Natural killer cell treated with Interleukin-12 subunit alpha and Interleukin-12 subunit beta and Interleukin-15 and Interleukin-18, amount 100 ng/mL, for 72 hours (primary cell): ENCODE data around the gene ZNF474. TPM values are rescaled to one million over a fixed set of nuclear protein-coding genes. Genes with fewer than 3 reads are reported as not detected.

ENCODE experiments used
- ATAC-seq, 2 donors: fragments of 150-1000 bp; cut with Tn5 transposase in 1 of 2; sonication (Bioruptor Pico), chemical (Tn5 transposase) in 1 of 2; 2 replicates each; pipeline ENCODE4 v1.10.0; 2021
- DNase-seq: peaks from one replicate; pipeline ENCODE4 v3.0.0; 2022; ENCODE audit warnings: low spot score
- H3K27ac Mint-ChIP-seq, 2 donors: 1 replicate in 1 of 2; 2 replicates in 1 of 2; pipeline ENCODE4 v1.8.0; 2022; ENCODE audit warnings: mixed read lengths in 2 of 2, mild to moderate bottlenecking in 1 of 2, moderate library complexity in 1 of 2
- H3K27me3 Mint-ChIP-seq, 2 donors: 1 replicate in 1 of 2; 2 replicates in 1 of 2; pipeline ENCODE4 v1.8.0; 2022; ENCODE audit warnings: mixed read lengths in 2 of 2
- H3K36me3 Mint-ChIP-seq: one replicate; pipeline ENCODE4 v1.8.0; 2022; ENCODE audit warnings: mixed read lengths
- H3K4me1 Mint-ChIP-seq, 2 donors: 1 replicate in 1 of 2; 2 replicates in 1 of 2; pipeline ENCODE4 v1.8.0; 2022; ENCODE audit warnings: low read depth in 2 of 2, mixed read lengths in 2 of 2, mild to moderate bottlenecking in 1 of 2
- H3K4me3 Mint-ChIP-seq: one replicate; pipeline ENCODE4 v1.8.0; 2022; ENCODE audit warnings: mixed read lengths
- H3K9me3 Mint-ChIP-seq: 2 replicates; pipeline ENCODE4 v1.8.0; 2022; ENCODE audit warnings: mixed read lengths
- total RNA-seq, 2 donors: library from RNA; stranded (reverse); gene quantifications; one replicate each; pipeline ENCODE4 v1.2.3, GENCODE V29; 2022

The ZNF474 gene
- total RNA-seq, 2 donors from 2014 or later, result not detected

DNA sequence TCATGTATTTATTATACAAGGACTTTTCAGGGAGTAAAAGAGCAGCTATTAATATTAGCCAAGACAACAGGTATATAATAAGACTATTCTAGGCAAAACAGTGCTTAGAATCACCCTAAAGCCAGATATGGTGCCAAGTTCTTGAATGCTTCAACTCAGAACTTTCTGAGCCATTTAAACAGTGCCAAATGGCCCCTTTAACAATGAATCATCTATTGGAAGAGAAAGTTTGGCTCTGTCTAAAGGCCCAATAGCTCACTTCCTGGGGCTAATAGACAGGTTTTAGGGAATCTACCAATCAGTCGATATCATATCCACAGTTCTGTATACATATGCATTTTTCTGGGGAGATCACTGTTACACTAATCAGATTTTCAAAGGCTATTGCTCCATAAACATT lies 42.9 kb downstream of the ZNF474 start:
- DNase-seq, result no peak
- H3K27me3 Mint-ChIP-seq, result no peaks in the 10 kb centered on the region
- H3K4me3 Mint-ChIP-seq, result no peak overlapping the region
- ATAC-seq, result no peak
- H3K4me1 Mint-ChIP-seq, result no peaks in the 10 kb centered on the region
- H3K36me3 Mint-ChIP-seq, result no peaks in the 10 kb centered on the region
- no peak overlapping the region for H3K27ac Mint-ChIP-seq
- peaks cover 3% of the 10 kb centered on the region for H3K9me3 Mint-ChIP-seq

DNA sequence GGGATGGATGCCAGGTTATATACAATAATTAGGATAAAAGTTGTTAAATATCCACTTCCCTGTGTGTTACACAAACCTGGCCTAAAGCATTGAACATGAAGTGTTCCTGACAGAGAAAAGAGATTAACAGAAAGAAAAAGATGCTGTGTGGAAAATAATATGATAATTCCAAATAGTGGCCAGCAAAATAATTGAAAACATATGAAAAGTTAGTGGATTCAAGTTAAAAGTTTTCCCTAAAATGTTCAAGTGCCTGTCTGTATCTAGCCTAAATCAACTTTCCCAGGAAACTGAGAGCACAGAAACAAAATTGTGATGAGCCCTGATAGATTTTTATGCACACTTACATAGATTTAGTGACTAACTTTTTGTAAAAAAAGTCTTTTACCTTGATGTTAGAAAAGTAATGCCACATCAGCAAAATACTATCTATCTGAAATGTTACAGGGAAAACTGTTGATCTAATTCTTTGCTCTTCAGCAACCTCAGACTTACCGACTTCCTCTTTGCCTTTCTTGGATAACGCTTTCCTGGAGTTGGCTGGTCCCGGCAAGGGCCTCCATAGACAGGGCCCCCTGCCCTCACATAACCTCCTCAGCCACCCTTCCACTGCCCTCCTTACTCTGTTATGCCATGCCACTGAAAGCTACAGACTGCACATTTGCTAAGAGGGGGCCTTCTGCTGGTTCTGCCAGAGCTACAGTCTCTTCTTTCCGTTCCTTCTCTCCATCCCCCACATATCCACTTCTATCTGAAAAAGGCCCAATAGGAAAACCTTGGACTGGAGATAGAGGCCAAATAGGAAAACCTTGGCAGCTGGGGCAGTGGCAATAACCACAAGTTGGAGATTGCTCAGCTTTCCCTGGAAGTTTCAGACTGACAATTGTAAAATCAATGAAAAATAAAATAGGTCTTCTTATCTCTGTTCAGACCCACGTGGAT lies 44.4 kb downstream of the ZNF474 start:
- Mint-ChIP-seq H3K36me3 (no peaks in the 10 kb centered on the region), H3K27me3 (no peaks in the 10 kb centered on the region), H3K4me1 (no peaks in the 10 kb centered on the region), H3K9me3 (peaks cover 3% of the 10 kb centered on the region), H3K4me3 (no peak overlapping the region), H3K27ac (no peak overlapping the region)
- ATAC-seq (no peak), DNase-seq (no peak)

DNA sequence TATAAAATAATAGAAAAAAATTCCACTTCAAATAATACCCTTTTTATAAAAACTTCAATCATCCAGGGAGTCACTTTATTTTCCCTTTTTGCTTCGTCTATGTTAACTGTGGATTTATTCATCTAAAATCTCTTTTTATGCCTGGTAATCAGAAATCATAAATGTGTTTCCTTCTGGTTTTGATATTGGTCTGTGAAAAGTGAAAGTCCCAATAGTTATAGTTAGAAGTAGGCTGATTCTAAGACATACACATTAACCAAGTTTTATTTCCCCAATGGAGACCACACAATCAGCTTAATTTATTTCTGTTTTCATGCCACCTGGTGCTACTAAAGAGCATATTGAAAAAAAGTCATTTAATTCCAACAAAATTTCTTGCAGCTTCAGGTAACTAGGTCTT lies 45.7 kb downstream of the ZNF474 start:
- Mint-ChIP-seq H3K27ac (no peak overlapping the region), H3K4me3 (no peak overlapping the region), H3K4me1 (no peaks in the 10 kb centered on the region), H3K9me3 (peaks cover 6% of the 10 kb centered on the region), H3K36me3 (no peaks in the 10 kb centered on the region), H3K27me3 (no peaks in the 10 kb centered on the region)
- ATAC-seq (no peak), DNase-seq (no peak)

DNA sequence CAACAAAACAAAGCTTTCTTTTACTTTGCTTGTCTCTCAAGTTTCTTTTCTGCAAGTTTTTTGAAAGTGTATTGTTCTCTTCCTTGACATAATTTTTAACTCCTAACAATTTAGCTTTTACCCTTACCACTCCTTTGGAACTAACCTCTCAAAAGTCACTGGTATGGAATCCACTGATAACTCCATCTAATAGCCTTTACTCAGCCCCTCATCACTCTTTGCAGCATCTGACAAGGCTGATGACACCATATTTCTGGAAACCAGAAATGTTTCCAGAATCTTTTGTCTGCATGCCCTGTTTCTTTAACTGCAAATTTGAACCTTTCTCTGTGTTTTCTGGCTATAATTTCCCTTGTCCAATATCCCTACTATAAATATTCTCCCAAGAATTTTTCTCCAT lies 46.5 kb downstream of the ZNF474 start:
- no peak overlapping the region for H3K27ac Mint-ChIP-seq
- DNase-seq (no peak), ATAC-seq (no peak)
- H3K27me3 Mint-ChIP-seq, result no peaks in the 10 kb centered on the region
- no peaks in the 10 kb centered on the region for H3K36me3 Mint-ChIP-seq
- H3K9me3 Mint-ChIP-seq, result peaks cover 6% of the 10 kb centered on the region
- H3K4me1 Mint-ChIP-seq, result no peaks in the 10 kb centered on the region
- H3K4me3 Mint-ChIP-seq, result no peak overlapping the region

- no peak for ATAC-seq
- H3K27me3 Mint-ChIP-seq, result no peaks in the 10 kb centered on the region
- no peak overlapping the region for H3K4me3 Mint-ChIP-seq
- peaks cover 9% of the 10 kb centered on the region for H3K9me3 Mint-ChIP-seq
- H3K4me1 Mint-ChIP-seq, result no peaks in the 10 kb centered on the region
- DNase-seq, result no peak
- no peaks in the 10 kb centered on the region for H3K36me3 Mint-ChIP-seq
- H3K27ac Mint-ChIP-seq, result no peak overlapping the region
Observed at GRCh38 chr5:122177161-122177560, 47.8 kb downstream of the ZNF474 start.

GRCh38 chr5:122179701-122180100 lies 50.4 kb downstream of the ZNF474 start:
- Mint-ChIP-seq H3K4me3 (no peak overlapping the region), H3K4me1 (no peaks in the 10 kb centered on the region), H3K36me3 (no peaks in the 10 kb centered on the region), H3K27ac (no peak overlapping the region), H3K9me3 (peaks cover 9% of the 10 kb centered on the region), H3K27me3 (no peaks in the 10 kb centered on the region)
- no peak for DNase-seq
- no peak for ATAC-seq

- no peak for ATAC-seq
- DNase-seq, result no peak
- Mint-ChIP-seq H3K4me1 (no peaks in the 10 kb centered on the region), H3K27ac (no peak overlapping the region), H3K9me3 (peaks cover 9% of the 10 kb centered on the region), H3K27me3 (no peaks in the 10 kb centered on the region), H3K36me3 (no peaks in the 10 kb centered on the region), H3K4me3 (no peak overlapping the region)
Observed at GRCh38 chr5:122180146-122180712, 50.9 kb downstream of the ZNF474 start.

DNA sequence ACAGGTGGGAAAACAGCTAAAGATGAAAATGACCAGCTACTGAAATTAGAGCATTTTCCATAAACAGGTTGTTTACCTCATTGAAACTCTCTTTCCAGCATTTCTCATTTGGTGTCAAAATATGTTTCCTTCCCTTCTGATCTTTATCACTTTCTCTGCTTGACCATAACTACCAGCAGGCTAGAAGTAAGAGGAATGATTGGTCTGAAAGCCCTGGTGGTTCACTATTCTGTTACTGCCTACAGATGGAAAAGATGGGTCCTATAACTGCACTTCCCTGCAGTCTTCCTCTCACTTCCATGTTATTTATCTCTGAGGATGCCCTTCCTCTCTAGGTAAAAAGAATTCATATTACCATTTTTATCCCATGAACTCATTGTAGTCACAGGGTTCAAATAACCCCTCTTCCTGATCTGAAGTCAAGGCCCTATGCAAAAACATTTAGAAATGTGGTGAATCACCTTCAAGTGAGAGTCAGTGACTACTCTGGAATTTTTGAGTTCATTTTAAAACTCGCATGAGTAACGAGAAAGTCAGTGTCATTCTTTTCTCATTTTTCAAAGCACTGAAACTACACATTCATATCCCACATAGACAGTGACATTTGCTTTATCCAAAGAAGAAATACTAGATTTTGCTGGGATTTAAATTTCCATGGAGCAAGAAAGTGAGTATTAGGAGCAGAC lies 51.7 kb downstream of the ZNF474 start:
- Mint-ChIP-seq H3K4me3 (no peak overlapping the region), H3K36me3 (no peaks in the 10 kb centered on the region), H3K4me1 (no peaks in the 10 kb centered on the region), H3K27ac (no peak overlapping the region), H3K9me3 (peaks cover 12% of the 10 kb centered on the region), H3K27me3 (no peaks in the 10 kb centered on the region)
- DNase-seq, result no peak
- ATAC-seq, result no peak

DNA sequence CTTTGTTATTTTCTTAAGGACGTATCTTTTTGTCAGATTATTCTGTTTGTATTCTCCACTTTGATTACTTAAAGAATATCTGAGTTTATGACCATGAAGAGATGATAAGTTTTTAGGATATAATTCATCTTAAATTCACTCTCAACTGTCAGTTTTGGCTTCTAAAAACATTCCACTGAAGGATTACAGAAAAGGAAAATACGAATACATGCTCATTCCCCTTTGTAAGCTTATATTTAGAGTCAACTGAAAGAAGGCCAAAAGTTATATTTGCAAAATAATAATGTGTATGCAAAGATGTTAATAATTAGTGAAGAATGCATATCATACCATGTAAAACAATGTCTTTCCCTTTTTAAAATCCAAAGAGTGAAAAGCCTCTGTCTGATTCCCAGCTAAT lies 52.5 kb downstream of the ZNF474 start:
- DNase-seq (no peak), ATAC-seq (no peak)
- Mint-ChIP-seq H3K36me3 (no peaks in the 10 kb centered on the region), H3K27me3 (no peaks in the 10 kb centered on the region), H3K4me3 (no peak overlapping the region), H3K27ac (no peak overlapping the region), H3K4me1 (no peaks in the 10 kb centered on the region), H3K9me3 (peaks cover 12% of the 10 kb centered on the region)

- H3K4me1 Mint-ChIP-seq, result no peaks in the 10 kb centered on the region
- no peak overlapping the region for H3K4me3 Mint-ChIP-seq
- H3K36me3 Mint-ChIP-seq, result no peaks in the 10 kb centered on the region
- H3K27me3 Mint-ChIP-seq, result no peaks in the 10 kb centered on the region
- H3K9me3 Mint-ChIP-seq, result peaks cover 12% of the 10 kb centered on the region
- DNase-seq (no peak), ATAC-seq (no peak)
- no peak overlapping the region for H3K27ac Mint-ChIP-seq
Observed at GRCh38 chr5:122182491-122182921, 53.2 kb downstream of the ZNF474 start.

DNA sequence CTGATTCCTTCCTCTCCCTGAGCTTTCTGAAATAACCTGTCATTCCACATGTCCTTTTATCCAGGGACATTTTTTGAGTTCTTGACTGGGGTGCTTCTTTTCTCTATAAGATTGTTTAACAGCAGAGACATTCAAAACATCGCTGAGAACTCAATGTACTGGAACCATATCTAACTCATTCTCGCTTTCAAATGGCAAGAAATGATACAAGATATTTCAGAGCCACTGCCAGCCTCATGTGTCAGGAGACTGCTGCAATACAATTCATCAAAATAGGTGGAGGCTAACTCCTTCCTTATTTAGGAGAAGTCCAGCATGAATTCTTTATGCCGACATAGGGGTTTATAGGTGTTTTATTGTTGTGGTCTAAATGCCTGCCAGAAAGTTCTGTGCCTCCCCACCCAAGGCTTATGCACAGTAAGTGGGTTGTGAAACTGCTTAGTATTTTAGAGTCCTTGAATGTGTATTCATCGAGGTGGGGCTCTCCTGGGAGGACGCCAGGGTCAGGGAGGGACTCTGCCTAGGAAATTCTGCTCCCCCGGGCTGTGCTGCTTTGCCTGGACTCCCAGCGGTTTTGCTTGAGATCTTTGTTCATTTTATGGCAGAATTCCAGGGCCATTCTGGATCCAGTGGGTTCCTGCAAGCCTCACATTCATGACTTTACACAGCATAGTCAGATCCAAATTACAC lies 53.9 kb downstream of the ZNF474 start:
- peaks cover 11% of the 10 kb centered on the region for H3K9me3 Mint-ChIP-seq
- no peaks in the 10 kb centered on the region for H3K4me1 Mint-ChIP-seq
- ATAC-seq (no peak), DNase-seq (no peak)
- H3K27me3 Mint-ChIP-seq, result no peaks in the 10 kb centered on the region
- no peak overlapping the region for H3K4me3 Mint-ChIP-seq
- no peaks in the 10 kb centered on the region for H3K36me3 Mint-ChIP-seq
- no peak overlapping the region for H3K27ac Mint-ChIP-seq

DNA sequence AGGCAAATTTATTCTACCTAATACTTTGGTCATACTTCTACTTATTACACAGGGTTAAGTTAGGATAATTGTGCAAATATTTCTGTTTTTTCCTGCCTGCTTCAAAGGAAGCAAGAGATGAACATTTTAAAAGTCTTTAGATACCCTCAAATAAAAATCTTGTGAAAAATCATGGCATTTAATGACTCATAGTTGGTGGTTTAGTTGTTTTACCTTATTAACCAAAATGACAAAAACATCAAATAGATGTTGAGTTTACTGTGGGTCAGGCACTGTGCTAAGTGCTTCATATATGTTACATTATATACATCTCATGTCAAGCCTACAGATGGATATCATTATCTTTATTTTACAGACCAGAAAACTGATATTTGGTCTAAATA lies 54.4 kb downstream of the ZNF474 start:
- Mint-ChIP-seq H3K9me3 (peaks cover 9% of the 10 kb centered on the region), H3K4me3 (no peak overlapping the region), H3K27ac (no peak overlapping the region), H3K36me3 (no peaks in the 10 kb centered on the region), H3K27me3 (no peaks in the 10 kb centered on the region), H3K4me1 (no peaks in the 10 kb centered on the region)
- ATAC-seq, result no peak
- no peak for DNase-seq

GRCh38 chr5:122184676-122185255 lies 55.4 kb downstream of the ZNF474 start:
- Mint-ChIP-seq H3K4me1 (no peaks in the 10 kb centered on the region), H3K27ac (no peak overlapping the region)
- ATAC-seq, result no peak

More at GRCh38 chr5:122184676-122185255, 55.4 kb downstream of the ZNF474 start:
- H3K4me3 Mint-ChIP-seq, result no peak overlapping the region
- H3K27me3 Mint-ChIP-seq, result no peaks in the 10 kb centered on the region
- no peak for DNase-seq
- H3K36me3 Mint-ChIP-seq, result no peaks in the 10 kb centered on the region
- H3K9me3 Mint-ChIP-seq, result peaks cover 6% of the 10 kb centered on the region
